Hematopoietic multipotent progenitor cell treated with erythropoietin and hydrocortisone succinate and interleukin-3 and kit ligand, for 4 days (in vitro differentiated cells): ENCODE results near the gene TEX35.
"Not testable (repeated sequence)": the region's sequence is repeated elsewhere in the genome, so short reads cannot be mapped to it uniquely, and the experiment has no call there.

Experiments used
- DNase-seq: peaks from one replicate; pipeline ENCODE4 v3.0.0-alpha.2; 2015

Gene TEX35

GRCh38 chr1:178543290-178543607 is 30.3 kb downstream of the TEX35 start:
- peak; percentile 65 for DNase-seq

GRCh38 chr1:178544531-178544930 is 31.6 kb downstream of the TEX35 start:
- no peak for DNase-seq

- DNase-seq: no peak
Observed at GRCh38 chr1:178548108-178548507, 35.2 kb downstream of the TEX35 start.

GRCh38 chr1:178551307-178551706 is 38.4 kb downstream of the TEX35 start:
- DNase-seq: no peak

GRCh38 chr1:178551940-178552339 is 39.0 kb downstream of the TEX35 start:
- no peak for DNase-seq

- DNase-seq: no peak
Observed at GRCh38 chr1:178552856-178553255, 39.9 kb downstream of the TEX35 start.

GRCh38 chr1:178554351-178554750 is 41.4 kb downstream of the TEX35 start:
- DNase-seq: not testable (repeated sequence)

- DNase-seq: not testable (repeated sequence)
Observed at GRCh38 chr1:178555613-178556012, 42.7 kb downstream of the TEX35 start.

- DNase-seq: not testable (repeated sequence)
Observed at GRCh38 chr1:178558816-178559215, 45.9 kb downstream of the TEX35 start.

GRCh38 chr1:178560871-178561376 is 48.0 kb downstream of the TEX35 start:
- DNase-seq: no peak

GRCh38 chr1:178563099-178563820 is 50.4 kb downstream of the TEX35 start:
- DNase-seq: no peak

- DNase-seq: no peak
Observed at GRCh38 chr1:178564086-178564782, 51.3 kb downstream of the TEX35 start.

GRCh38 chr1:178564783-178565180 is 51.9 kb downstream of the TEX35 start:
- DNase-seq: no peak

GRCh38 chr1:178565586-178565985 is 52.7 kb downstream of the TEX35 start:
- DNase-seq: no peak

- DNase-seq: no peak
Observed at GRCh38 chr1:178566187-178566586, 53.3 kb downstream of the TEX35 start.

- no peak for DNase-seq
Observed at GRCh38 chr1:178571807-178572206, 58.9 kb downstream of the TEX35 start.
